NCI-H187 treated with DMSO at 0.1 percent for 48 hours (cell line): Measurements from ENCODE around the gene HSPB9.

Source experiments
- DNase-seq: peaks from one replicate; lab custom pipeline; 2025; lab: John Stamatoyannopoulos, UW

Gene HSPB9, protein sequence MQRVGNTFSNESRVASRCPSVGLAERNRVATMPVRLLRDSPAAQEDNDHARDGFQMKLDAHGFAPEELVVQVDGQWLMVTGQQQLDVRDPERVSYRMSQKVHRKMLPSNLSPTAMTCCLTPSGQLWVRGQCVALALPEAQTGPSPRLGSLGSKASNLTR

DNA sequence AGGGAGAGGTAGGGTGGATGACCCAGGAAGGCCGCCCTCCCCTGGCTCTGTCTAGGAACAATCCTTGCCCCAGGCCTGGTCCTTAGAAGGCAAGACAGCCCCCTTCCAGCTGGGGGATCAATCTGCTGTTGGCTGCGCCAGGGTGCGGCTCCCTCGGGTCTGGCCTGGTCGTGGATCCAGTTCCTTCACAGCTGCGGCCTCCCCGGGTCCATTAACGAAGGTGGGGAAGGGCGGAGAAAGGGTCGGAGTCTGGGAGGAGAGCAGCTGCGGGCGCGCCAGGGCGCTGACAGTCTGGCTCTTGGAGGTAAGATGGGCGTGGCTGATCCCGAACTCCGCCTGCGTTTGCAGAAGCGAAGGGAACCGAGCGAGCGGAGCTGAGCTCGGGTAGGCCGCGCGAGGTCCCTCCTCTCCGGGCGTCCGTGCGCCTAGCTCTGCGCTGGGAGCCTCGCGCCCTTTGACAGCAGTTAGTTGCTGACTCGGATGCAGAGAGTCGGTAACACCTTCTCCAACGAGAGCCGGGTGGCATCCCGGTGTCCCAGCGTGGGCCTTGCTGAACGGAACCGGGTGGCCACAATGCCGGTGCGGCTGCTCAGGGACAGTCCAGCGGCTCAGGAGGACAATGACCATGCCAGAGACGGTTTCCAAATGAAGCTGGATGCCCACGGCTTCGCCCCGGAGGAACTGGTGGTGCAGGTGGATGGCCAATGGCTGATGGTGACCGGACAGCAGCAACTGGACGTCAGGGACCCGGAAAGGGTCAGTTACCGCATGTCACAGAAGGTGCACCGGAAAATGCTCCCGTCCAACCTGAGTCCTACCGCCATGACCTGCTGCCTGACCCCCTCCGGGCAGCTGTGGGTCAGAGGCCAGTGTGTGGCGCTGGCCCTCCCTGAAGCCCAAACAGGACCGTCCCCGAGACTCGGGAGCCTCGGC, at the start of gene HSPB9:
HSPB9 (plus strand) TSS at position 434 of the 933 bp plus-strand sequence; CDS start at position 481, 47 bp downstream.
- peak; percentile 51 for DNase-seq

DNA sequence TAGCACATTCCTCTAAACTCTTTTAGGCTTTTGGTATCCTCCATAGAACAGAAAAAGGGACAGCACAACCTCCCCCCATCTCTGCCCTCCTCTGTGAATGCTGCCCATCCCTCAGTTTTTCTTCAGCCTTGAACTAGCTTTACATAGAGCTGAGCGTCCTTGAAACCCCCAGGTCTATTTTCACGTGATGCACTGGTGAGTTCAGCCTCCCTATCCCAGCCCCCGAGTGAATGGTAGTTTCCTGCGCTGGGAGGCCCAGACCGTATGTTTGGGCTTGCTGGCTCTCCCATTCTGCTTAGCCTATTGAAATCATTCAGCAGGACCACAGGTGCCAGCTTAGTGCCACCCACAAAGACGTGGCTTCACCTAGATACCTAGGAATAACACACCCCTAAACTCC, 46.8 kb upstream of the HSPB9 start:
- DNase-seq, result no peak

DNA sequence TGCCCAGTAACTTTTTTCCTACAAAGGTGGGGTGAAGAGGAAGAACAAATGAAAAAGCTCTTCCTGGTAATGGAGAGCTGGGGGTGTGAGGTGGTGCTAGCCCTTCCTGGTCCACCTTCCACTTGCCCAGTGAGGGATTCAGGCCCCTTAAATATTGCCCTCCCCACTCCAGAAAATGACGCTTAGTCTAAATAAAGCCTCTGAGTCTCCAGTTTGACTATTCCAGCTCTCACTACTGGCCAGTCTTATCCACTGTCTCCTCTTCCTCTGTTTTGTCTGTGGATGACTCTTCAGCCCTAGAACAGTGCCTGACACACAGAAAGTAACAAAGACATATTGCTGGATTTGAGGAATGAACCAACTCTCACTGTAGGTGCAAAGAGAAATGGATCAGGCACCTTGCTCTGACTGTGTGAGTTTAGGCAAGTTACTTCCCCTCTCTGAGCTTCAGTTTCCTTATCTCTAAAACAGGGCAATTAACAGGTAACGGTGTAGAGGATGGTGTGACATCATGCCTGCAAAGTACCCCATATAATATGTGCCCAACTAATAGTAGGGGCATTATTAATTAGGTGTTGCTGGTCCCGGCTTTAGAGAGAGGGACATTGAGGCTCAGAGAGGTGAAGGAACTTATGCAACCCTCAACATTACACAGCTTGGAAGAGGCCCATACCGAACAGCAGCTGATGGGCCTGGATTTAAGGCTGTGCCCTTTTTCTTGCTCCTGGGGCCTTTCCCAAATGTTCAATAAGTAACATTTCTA, 45.6 kb upstream of the HSPB9 start:
- no peak for DNase-seq

DNA sequence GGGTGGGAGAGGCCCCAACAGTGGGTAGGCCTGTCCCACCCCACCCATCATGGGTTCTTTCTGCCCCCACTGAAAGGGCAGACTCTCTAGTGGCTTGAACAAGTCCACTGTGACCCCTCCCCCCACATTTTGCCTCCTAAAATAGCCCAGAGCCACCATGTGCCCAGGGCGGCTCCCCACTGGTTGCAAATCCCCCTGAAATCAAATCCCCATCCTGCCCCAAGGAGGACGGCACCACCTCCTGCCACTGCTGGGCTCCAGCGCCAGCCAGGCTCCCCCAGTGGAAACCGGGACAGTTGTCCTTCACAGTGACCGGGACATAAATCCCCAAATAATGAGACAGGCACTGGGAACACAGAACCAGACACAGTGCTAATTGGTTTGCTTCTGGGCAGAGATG, 44.8 kb upstream of the HSPB9 start:
- no peak for DNase-seq

DNA sequence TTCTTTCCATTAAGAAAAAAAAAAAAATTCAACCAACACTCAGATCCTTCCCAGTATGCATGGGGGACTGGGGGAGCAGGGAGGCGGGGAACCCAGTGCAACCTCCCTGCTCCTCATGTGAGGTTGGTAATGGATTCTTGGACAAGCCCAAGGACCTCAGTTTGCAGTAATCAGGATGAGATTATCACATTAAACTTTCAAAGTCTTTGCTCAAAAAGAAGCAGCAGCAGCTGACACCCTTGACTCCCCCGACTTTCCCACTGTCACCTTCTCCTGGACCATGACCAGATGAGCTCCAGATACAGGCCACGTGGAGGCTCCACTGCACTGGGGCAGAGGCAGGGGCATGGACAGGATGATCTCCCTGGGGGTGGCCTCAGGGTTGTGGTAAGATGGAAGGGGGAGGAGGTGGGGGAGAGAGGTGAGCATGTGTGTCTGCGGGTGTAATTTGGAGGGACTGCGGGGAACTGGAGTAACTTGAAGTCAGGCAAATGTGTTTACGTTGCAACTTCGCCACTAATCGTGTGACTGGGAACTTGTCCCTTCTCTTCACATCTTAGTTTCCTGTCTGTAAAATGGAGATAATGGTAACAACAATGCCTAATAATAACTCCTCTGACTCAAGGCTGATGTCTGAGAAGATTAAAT, 44.1 kb upstream of the HSPB9 start:
- no peak for DNase-seq

DNA sequence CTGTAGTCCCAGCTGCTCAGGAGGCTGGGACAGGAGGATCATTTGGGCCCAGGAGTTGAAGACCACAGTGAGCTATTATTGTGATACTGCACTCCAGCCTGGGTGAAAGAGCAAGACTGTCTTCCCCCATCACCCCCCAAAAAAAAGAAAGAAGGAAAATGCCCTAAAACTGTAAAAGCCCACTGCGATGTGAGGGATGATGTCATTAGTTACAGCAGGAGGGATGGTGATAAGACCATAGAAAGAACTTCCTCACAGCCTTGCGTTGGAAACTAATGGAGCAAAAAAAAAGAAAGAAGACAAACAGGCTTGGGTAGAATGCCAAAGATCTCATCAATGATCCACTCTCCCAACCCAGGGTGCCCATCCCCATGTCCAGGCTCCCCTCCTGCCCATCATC, 43.1 kb upstream of the HSPB9 start:
- DNase-seq, result no peak

DNA sequence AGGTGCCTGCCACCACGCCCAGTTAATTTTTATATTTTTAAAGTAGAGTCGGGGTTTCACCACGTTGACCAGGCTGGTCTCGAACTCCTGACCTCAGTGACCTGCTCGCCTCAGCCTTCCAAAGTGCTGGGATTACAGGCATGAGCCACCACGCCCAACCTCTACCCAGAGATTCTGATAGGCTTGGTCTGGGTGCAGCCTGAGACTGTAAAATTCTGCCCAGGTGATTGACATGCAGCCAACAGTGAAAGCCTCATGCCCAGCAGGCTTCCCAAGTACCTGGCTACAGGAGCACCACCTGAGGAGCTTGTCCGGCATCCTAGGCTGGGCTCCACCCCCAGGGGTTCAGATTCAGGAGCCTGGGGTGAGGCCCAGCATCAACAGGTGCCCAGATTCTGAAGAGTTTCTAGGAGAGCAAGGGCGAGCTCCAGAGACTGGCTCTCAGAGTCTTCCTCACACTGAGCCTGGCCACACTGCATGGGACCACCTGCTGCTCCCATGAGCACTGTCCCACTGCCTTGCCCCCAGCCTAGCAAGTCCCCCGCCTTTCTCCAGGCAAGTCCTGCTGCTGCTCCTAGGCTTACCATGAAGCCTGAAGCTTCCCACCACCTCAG, 41.0 kb upstream of the HSPB9 start:
- DNase-seq, result no peak

DNA sequence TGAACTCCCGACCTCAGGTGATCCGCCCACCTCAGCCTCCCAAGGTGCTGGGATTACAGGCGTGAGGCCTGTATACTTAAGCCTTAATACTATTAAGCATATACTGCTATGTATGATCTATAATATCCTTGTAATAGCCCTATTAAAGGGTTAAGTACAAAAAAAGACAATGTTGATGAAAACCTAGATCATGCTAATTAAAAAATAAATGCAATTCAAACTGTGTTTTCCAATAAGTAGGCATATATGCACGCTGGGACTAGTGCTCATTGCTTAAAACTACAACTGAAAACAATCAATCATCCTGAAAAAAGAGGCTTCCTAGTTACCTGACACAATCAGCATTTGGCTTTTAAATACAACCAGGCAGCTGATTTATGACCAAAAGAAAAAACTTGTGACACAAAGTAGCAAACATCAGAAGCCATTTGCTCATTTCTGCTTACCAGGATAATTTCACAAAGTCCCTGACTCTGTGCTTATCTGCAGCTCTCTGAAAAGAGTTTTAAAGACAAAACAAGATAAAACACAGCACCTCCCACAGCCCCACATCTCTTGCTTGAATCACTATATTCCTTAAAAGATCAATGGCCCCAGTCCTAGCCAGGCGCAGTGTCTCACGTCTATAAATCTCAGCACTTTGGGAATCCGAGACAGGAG, 35.4 kb upstream of the HSPB9 start:
- DNase-seq, result no peak

DNA sequence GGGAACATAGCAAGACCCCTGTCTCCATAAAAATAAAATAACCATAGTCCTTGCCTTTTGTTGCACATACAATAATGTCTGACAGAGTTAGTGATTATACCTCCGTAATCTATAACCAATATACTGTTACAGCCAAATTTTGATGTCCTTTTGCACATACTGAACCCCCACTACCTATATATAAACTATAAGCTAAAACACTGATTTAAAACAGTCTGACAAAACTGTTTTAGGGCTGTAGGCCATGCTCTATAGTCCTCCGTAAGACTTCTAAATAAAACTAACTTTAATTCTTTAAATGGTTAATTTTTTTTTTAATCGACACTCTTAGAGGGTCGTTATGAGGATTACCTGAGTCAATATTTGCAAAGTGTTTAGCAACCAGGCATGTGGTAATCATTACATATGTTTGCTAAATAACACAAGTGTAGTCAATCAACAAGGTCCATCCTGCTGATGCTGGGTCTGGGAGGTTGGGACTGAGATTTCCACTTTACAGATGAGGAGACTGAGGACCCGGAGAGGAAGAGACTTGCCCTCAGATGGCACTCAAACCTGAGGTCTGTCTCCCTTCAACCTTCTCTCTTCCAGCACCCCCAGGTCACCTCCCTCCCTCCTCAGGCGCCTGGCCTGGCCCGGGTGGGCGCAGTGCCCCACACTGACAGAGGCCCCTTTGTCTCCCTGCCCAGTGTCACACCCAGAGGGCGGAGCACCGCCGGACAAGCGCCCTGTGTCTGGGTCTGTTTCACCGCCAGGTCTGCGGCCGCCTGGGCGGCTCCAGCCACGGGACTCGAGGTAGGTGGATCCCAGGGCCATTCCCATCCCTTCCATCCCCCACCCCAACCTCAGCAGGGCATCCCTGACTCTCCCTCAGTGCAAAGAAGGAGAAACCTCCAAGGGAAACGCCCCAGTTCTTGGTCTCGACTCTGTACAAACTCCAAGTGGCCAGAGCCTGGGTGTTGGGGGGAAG, 34.6 kb upstream of the HSPB9 start:
- no peak for DNase-seq

DNA sequence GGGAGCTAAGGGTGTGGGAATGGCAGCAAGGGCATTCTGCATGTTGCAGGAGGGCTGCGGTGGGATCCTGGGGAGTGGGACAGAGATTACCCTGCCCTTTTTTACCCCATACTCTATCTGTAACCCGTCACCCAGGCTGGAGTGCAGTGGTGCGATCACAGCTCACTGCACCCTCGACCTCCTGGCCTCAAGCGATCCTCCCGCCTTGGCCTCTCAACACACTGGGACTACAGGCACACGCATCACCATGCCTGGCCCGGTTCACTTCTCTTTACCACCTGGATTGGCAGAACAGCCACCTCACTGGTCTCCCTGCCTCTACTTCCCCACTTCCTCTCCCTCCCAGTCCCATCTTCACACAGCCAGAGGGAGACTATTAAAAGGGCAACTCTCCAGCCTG, 33.9 kb upstream of the HSPB9 start:
- no peak for DNase-seq

DNA sequence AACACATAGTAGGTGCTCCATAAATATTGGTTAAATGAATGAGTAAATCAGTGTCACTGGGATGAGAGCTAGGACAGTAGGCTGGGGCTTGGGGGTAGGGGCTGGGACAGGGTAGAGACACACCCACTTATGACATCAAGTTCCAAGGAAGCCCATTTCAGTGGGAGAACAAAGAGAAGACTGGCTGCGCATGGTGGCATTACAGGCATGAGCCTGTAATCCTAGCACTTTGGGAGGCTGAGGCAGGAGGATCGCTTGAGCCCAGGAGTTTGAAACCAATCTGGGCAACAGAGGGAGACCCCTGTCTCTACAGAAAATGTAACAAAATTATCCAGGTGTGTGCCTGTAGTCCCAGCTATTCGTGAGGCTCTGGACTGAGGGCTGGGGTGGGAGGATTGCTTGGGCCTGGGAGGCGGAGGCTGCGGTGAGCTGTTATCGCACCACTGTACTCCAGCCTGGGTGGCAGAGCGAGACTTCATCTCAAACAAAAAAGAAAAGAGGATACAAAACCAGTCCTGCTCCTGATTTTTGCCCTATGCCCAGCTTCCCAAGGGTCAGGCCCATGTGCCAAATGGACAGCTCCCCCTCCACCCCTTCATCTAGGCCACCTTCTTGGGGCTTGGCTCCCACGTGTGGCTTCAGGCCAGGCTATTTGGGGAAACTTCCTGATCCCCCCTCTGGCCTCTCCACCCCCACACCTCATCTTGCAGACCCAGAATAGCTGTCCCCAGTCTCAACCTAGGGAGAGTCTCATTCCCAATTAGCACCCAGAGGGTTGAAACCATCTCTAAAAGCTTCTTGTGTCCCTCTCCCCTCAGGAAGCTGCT, 31.4 kb upstream of the HSPB9 start:
- no peak for DNase-seq

DNA sequence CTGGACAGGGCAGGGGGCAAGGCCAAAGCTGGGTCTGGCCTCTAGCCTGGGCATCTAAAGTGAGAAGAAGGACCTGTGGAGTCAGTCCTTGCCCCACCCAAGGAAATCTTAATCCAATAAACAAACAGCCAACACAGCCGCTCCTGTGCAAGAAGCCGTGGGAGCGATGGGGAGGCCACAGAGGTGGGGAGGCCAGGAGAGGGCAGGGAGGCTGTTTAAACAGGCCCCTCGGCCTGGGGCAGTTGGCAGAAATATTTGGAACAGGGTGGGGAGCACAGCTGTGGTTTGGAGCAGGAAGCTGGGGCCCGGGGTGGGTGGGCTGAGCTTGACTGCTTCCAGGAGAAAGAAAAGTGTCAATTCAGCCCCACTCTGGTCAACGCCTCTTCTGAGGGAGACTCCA, 29.7 kb upstream of the HSPB9 start:
- DNase-seq, result no peak

DNA sequence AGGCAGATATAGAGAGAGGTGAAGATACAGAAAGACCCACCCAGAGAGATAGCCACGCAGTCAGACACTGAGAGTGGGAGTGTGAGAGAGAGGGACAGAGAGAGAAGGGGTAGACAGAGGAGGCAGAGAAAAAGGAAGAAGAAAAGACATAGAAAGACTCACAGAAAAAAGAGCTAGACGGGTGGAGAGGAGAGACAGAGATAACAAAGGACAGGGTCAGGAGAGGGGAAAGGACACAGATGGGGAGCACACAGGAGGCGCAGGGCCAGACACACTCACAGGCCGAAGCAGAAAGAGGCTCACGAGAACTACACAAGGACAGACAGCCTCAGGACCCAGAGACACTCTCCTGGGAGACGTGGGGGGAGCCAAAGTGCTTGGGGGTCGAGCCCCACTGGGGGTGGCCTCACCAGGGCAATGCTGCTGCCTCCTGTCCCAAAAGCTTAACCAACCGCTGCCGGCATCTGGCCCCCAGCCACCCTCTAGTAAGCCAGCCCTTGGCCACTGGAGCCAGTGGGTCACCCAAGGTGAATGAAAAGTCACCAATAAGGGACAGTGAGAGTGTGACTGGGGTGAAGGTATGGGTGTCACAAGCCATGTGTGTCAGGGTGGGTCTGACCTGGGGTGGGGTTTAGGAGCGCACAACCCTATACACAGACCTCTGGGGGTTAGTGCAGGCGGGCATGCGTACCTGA, 28.1 kb upstream of the HSPB9 start:
- DNase-seq, result no peak

DNA sequence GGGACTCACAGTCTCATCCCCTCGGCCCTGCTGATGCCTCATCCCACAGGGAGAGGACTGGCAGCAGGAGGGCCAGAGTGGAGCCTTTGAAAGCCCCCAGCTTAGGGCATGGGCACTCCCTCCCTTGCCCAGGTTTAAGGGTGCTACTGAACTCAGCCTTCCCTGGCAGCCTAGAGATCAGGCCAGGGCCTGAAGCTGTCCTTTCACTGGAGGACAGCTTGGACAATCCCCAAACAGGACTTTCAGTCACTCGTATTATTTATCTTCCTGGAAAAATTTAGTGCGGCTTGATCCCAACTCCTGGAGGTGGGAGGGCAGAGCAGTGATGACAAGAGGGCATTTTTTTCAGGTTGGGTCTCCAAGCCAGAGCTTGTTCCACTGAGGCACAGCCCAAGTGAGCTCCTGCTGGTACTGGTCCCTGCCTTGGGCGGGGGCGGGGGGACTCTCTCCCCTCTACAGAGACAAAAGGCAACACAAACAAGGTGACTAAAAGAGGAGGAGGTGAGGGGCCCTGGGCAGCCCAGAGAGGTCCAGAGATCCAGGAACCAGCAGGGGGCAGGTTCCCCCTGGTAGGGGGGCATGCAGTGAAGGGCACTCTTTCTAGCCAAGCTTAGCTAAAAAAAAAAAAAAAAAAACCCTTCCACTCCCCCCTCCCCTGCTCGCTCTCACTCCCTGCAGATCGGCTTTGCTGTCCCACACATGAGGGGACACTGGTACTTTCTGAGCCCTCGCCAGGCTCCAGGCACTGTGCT, 26.1 kb upstream of the HSPB9 start:
- DNase-seq, result no peak

DNA sequence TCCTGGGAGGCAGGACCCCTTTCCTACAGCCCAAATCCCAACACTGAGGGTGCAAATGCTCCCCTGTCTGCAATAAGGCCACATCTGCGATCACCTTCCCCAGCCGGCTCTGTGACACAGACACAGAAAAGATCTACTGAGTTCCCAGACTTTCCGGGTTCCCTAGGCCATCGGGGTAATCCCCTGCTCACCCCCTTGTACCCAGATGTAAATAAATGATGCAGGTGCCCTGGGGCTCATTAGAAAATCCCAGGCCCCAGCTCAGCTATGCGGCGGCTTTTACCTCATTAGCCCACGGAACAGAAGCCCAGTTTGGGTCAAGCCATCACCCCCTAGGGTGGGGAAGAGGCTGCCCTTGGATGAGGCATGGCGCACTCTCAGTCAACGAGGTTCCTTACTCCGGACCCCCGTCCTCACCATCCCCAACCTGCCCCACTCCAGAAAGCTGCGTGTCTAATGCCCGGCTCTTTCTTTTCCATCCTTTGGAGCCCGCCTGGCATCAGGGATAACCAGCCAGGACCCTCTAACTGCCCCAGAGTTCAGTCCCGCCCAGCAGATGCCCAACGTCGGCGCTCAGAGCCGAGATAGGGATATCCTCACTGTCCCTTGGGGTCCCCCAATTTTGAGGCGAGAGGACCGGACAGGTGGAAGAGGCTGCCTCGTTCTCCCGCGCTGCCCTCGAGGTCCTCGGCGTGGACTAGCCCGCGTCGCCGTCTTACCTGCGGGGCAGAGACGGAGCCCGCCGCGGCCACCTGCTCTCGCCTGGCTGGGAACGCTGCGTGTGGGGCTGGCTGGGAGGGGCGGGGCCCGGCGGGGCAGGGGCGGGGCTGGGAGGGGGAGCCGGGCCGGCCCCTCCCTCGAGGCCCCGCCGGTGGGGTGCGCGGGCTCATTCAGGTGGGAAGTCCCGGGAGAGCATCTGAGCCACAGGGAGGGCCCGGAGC, 24.6 kb upstream of the HSPB9 start, which contains the start of gene ZNF385C:
ZNF385C (minus strand) TSS at position 783 of the 941 bp plus-strand sequence. CDS start 35,417 bp downstream, outside the sequence.
- DNase-seq, result no peak

DNA sequence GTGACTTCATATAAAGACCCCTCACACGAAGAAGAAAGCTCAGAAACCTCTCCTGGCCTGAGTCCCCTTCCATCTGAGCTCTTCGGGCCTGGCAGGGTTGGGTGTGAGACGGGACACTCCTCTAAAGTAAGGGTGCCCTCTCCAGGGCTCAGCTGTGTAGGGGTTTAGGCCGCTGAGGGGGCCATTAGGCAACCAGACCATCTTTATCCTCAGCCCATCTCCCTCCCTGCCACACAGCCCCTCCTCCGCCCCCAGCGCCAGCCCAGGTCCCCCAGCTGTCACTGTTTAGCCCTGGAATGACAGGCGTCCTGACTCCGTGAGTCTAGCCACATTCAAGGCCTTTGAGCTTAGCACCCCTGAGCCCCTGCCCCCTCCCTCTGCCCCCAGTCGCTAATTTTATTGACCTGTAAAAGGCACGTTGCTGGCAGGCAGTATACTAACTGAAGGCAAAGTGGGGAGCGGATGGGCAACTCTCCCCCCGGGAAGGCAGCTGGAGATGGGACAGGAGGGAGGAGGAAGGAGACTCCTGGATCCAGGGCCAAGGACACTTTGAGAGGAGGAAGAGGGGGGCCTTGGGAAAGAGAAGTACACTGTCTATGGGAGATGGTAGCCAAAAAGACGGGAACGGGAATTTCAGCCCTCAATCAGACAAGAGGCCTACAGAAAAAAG, 23.7 kb upstream of the HSPB9 start:
- no peak for DNase-seq
